WERI-Rb-1 (cell line): ENCODE data around the gene ING3.

Source experiments
- DNase-seq: peaks from one replicate; pipeline ENCODE4 v3.0.0-alpha.2; 2020
- H3K27ac ChIP-seq: fragments of 250-450 bp; sonication (Bioruptor Pico); 2 replicates; pipeline ENCODE4 v1.5.1; 2020; ENCODE audit warnings: mild to moderate bottlenecking, moderate library complexity
- H3K27me3 ChIP-seq: fragments of 250-450 bp; sonication (Bioruptor Pico); 2 replicates; pipeline ENCODE4 v1.5.1; 2021; ENCODE audit warnings: mild to moderate bottlenecking, low read depth, moderate library complexity; ENCODE audit not compliant: insufficient read depth, severe bottlenecking
- H3K36me3 ChIP-seq: fragments of 250-450 bp; sonication (Bioruptor Pico); 2 replicates; pipeline ENCODE4 v1.5.1; 2020; ENCODE audit warnings: mild to moderate bottlenecking, moderate library complexity
- H3K4me3 ChIP-seq: 2 replicates; pipeline ENCODE4 v1.5.1; 2011; ENCODE audit warnings: low read depth, mild to moderate bottlenecking, control low read depth, low read length
- H3K9me3 ChIP-seq: fragments of 250-450 bp; sonication (Bioruptor Pico); 2 replicates; pipeline ENCODE4 v1.5.1; 2021; ENCODE audit warnings: mild to moderate bottlenecking, moderate library complexity; ENCODE audit not compliant: severe bottlenecking
- CTCF ChIP-seq: IDR thresholded peaks from 2 replicates; pipeline ENCODE4 v1.5.1; 2011; ENCODE audit warnings: low read depth, mild to moderate bottlenecking, control low read depth, inconsistent platforms, low read length

ING3 gene

GRCh38 chr7:121017586-121017985 is 67.0 kb downstream of the ING3 start:
- no peak for TF ChIP-seq CTCF
- no peaks in the 10 kb centered on the region for H3K9me3 ChIP-seq
- no peak overlapping the region for H3K4me3 ChIP-seq
- no peaks in the 10 kb centered on the region for H3K36me3 ChIP-seq
- no peak for DNase-seq
- H3K27me3 ChIP-seq: no peaks in the 10 kb centered on the region
- no peak overlapping the region for H3K27ac ChIP-seq

GRCh38 chr7:121019018-121019417 is 68.4 kb downstream of the ING3 start:
- H3K27ac ChIP-seq: no peak overlapping the region
- no peaks in the 10 kb centered on the region for H3K36me3 ChIP-seq
- no peak for DNase-seq

GRCh38 chr7:121020249-121020988 is 69.8 kb downstream of the ING3 start:
- DNase-seq: no peak
- Histone ChIP-seq H3K27ac (no peak overlapping the region), H3K36me3 (no peaks in the 10 kb centered on the region), H3K27me3 (no peaks in the 10 kb centered on the region), H3K9me3 (no peaks in the 10 kb centered on the region), H3K4me3 (no peak overlapping the region)
- no peak for TF ChIP-seq CTCF

More at GRCh38 chr7:121019018-121019417, 68.4 kb downstream of the ING3 start:
- Histone ChIP-seq H3K4me3 (no peak overlapping the region), H3K27me3 (no peaks in the 10 kb centered on the region), H3K9me3 (no peaks in the 10 kb centered on the region)
- no peak for TF ChIP-seq CTCF

GRCh38 chr7:121020989-121021969 is 70.7 kb downstream of the ING3 start:
- no peak for DNase-seq
- no peaks in the 10 kb centered on the region for H3K27me3 ChIP-seq
- no peak for TF ChIP-seq CTCF
- H3K9me3 ChIP-seq: no peaks in the 10 kb centered on the region
- H3K36me3 ChIP-seq: no peaks in the 10 kb centered on the region
- H3K27ac ChIP-seq: no peak overlapping the region
- H3K4me3 ChIP-seq: no peak overlapping the region

- no peaks in the 10 kb centered on the region for H3K9me3 ChIP-seq
- no peaks in the 10 kb centered on the region for H3K36me3 ChIP-seq
- H3K27me3 ChIP-seq: no peaks in the 10 kb centered on the region
- no peak for DNase-seq
- H3K4me3 ChIP-seq: no peak overlapping the region
- H3K27ac ChIP-seq: no peak overlapping the region
- no peak for TF ChIP-seq CTCF
Observed at GRCh38 chr7:121023194-121023593, 72.6 kb downstream of the ING3 start.
